ENCODE results near the gene JPH4.
"Not testable (repeated sequence)": the region's sequence is repeated elsewhere in the genome, so short reads cannot be mapped to it uniquely, and the experiment has no call there.

The JPH4 gene

GRCh38 chr14:23544511-23545447 lies 33.8 kb downstream of the JPH4 start:
- DNase-seq: no peak

GRCh38 chr14:23543403-23543802 lies 35.2 kb downstream of the JPH4 start:
- DNase-seq: no peak

GRCh38 chr14:23542261-23542660 lies 36.3 kb downstream of the JPH4 start:
- DNase-seq: no peak

GRCh38 chr14:23540141-23540469 lies 38.5 kb downstream of the JPH4 start:
- no peak for DNase-seq

- peak; percentile 36 to 64 for DNase-seq
Measured at GRCh38 chr14:23539248-23540140, 39.1 kb downstream of the JPH4 start.

GRCh38 chr14:23538785-23539184 lies 39.8 kb downstream of the JPH4 start:
- DNase-seq: no peak

- no peak for DNase-seq
Measured at GRCh38 chr14:23538050-23538718, 40.4 kb downstream of the JPH4 start.

GRCh38 chr14:23537351-23538049 lies 41.1 kb downstream of the JPH4 start:
- DNase-seq: no peak

GRCh38 chr14:23536906-23537305 lies 41.7 kb downstream of the JPH4 start:
- not testable (repeated sequence) for DNase-seq

GRCh38 chr14:23536494-23536893 lies 42.1 kb downstream of the JPH4 start:
- no peak for DNase-seq

- DNase-seq: no peak
Measured at GRCh38 chr14:23535943-23536342, 42.6 kb downstream of the JPH4 start.

GRCh38 chr14:23533652-23534435 lies 44.7 kb downstream of the JPH4 start:
- DNase-seq: no peak

- DNase-seq: no peak
Measured at GRCh38 chr14:23532658-23533057, 45.9 kb downstream of the JPH4 start.

- no peak for DNase-seq
Measured at GRCh38 chr14:23531391-23531790, 47.2 kb downstream of the JPH4 start.

GRCh38 chr14:23530375-23531055 lies 48.1 kb downstream of the JPH4 start:
- peak; percentile 74 to 85 for DNase-seq

- no peak for DNase-seq
Measured at GRCh38 chr14:23529016-23529415, 49.6 kb downstream of the JPH4 start.

GRCh38 chr14:23528555-23528954 lies 50.0 kb downstream of the JPH4 start:
- DNase-seq: no peak

- DNase-seq: no peak
Measured at GRCh38 chr14:23525611-23526010, 53.0 kb downstream of the JPH4 start.

- no peak for DNase-seq
Measured at GRCh38 chr14:23524954-23525353, 53.6 kb downstream of the JPH4 start.

- no peak for DNase-seq
Measured at GRCh38 chr14:23523229-23524016, 55.2 kb downstream of the JPH4 start.

Measured in Kasumi-1 (cell line).